ENCODE results near the gene NOC2L. TPM values are rescaled to one million over a fixed set of nuclear protein-coding genes. Genes with fewer than 3 reads are reported as not detected.

The NOC2L gene
- total and polyA plus RNA-seq, 9 of the 15 experiments (the other 6 are each of a cell fraction or from before 2014, with no cell fraction given): 4.0 to 410 (median 200) TPM

DNA sequence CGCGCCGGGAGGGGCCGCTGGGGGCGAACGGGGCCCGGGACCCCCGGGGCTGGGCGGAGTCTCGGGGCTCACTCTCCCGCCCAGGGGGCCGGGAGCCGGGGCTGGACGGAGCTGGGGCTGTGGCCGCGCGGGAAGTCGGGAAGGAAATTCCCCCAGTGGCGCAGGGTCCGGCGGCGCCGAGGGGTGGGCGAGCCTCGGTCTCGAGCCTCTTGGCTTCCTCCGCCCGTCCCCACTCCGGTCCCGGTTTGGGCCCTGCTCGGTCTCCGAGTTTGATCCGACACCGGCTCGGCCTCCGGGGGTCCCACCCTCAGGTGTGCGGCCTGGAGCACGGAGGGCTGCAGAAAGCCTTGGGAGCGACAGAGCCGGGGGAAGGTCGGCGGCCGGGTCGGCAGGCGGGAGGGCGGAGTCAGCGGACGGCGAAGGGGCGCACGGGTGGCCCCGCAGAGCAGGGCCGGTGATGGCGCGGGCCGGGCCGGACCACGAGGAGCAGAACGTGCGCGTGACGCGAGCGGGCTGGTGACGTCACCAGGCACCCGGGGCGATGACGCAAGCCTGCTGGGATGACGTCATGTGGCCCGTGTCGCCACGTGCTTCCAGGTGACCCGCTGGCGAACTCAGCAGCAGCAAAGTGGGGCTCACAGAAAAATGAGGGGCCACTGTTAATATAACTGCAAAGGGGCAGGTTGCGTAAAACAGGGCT is 41.5 kb upstream of the NOC2L start (continued):
- no peak for TF ChIP-seq KAT8 (IDR thresholded peaks at IDR 0.05; ENCODE audit: low read depth)
- no peak for TF ChIP-seq ZNF79 (CRISPR knock-in tag; IDR thresholded peaks at IDR 0.05; ENCODE audit: low read depth)
- TF ChIP-seq KLF1 (tag; IDR thresholded peaks at IDR 0.05): no peak
- TF ChIP-seq NCOA4 (IDR thresholded peaks at IDR 0.05; ENCODE audit: partially characterized antibody): no peak
- TF ChIP-seq, protein P1, sequence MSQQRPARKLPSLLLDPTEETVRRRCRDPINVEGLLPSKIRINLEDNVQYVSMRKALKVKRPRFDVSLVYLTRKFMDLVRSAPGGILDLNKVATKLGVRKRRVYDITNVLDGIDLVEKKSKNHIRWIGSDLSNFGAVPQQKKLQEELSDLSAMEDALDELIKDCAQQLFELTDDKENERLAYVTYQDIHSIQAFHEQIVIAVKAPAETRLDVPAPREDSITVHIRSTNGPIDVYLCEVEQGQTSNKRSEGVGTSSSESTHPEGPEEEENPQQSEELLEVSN (IDR thresholded peaks at IDR 0.05; ENCODE audit: borderline replicate concordance in 1 of 2, extremely low read depth in 1 of 2, insufficient read depth in 1 of 2, insufficient read length in 1 of 2, low read depth in 1 of 2, low read length in 1 of 2, poor library complexity in 1 of 2, severe bottlenecking in 1 of 2): peak; percentile 93 to 98
- peak; percentile 95 for TF ChIP-seq ZNF124 (CRISPR knock-in tag; IDR thresholded peaks at IDR 0.05)
- no peak for TF ChIP-seq HMG20A (CRISPR knock-in tag; conservative IDR thresholded peaks at IDR 0.05)
- TF ChIP-seq ZBED1 (IDR thresholded peaks at IDR 0.05): no peak
- TF ChIP-seq ZKSCAN1 (IDR thresholded peaks at IDR 0.05; ENCODE audit: low read depth, low read length): peak; percentile 53; the same call in 1 of the 2 replicates
- TF ChIP-seq DMBX1 (CRISPR knock-in tag; IDR thresholded peaks at IDR 0.05; ENCODE audit: borderline replicate concordance): peak; percentile 81
- 0 out of 2 replicates have a peak, but pooled peaks have one; percentile 47 for TF ChIP-seq ZNF253 (CRISPR knock-in tag; conservative IDR thresholded peaks at IDR 0.05)
- no peak for TF ChIP-seq ZNF655 (CRISPR knock-in tag; IDR thresholded peaks at IDR 0.05)
- TF ChIP-seq FOXJ2 (tag; IDR thresholded peaks at IDR 0.05): no peak
- no peak for TF ChIP-seq RBM25 (IDR thresholded peaks at IDR 0.05; ENCODE audit: low read depth, low read length, severe bottlenecking)
- no peak for TF ChIP-seq ZNF766 (CRISPR knock-in tag; conservative IDR thresholded peaks at IDR 0.05)
- TF ChIP-seq TEAD1 (CRISPR knock-in tag; IDR thresholded peaks at IDR 0.05): peak; percentile 79 to 96
- no peak for TF ChIP-seq NUFIP1 (IDR thresholded peaks at IDR 0.05; ENCODE audit: partially characterized antibody)
- no peak for TF ChIP-seq DDX20 (tag; IDR thresholded peaks at IDR 0.05; ENCODE audit: low read depth)
- TF ChIP-seq NR2F6 (CRISPR knock-in tag; IDR thresholded peaks at IDR 0.05): no peak
- peak; percentile 89; the same call in 1 of the 2 replicates for TF ChIP-seq ARID3B (CRISPR knock-in tag; IDR thresholded peaks at IDR 0.05; ENCODE audit: borderline replicate concordance)
- TF ChIP-seq MTA1 (IDR thresholded peaks at IDR 0.05; ENCODE audit: borderline replicate concordance): peak; percentile 91
- TF ChIP-seq, protein P2, sequence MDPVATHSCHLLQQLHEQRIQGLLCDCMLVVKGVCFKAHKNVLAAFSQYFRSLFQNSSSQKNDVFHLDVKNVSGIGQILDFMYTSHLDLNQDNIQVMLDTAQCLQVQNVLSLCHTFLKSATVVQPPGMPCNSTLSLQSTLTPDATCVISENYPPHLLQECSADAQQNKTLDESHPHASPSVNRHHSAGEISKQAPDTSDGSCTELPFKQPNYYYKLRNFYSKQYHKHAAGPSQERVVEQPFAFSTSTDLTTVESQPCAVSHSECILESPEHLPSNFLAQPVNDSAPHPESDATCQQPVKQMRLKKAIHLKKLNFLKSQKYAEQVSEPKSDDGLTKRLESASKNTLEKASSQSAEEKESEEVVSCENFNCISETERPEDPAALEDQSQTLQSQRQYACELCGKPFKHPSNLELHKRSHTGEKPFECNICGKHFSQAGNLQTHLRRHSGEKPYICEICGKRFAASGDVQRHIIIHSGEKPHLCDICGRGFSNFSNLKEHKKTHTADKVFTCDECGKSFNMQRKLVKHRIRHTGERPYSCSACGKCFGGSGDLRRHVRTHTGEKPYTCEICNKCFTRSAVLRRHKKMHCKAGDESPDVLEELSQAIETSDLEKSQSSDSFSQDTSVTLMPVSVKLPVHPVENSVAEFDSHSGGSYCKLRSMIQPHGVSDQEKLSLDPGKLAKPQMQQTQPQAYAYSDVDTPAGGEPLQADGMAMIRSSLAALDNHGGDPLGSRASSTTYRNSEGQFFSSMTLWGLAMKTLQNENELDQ (CRISPR knock-in tag; IDR thresholded peaks at IDR 0.05; ENCODE audit: borderline replicate concordance): peak; percentile 94; the same call in 1 of the 2 replicates
- TF ChIP-seq RBFOX2 (IDR thresholded peaks at IDR 0.05; ENCODE audit: low read depth, low read length): peak; percentile 95
